ENCODE results near the gene NRIP1. TPM values are rescaled to one million over a fixed set of nuclear protein-coding genes. Genes with fewer than 3 reads are reported as not detected.

The NRIP1 gene
- total RNA-seq, 4 donors from 2014 or later = 16.1 to 81.9 (median 36.4) TPM

- TF ChIP-seq CTCF (IDR thresholded peaks at IDR 0.05) = no peak
- TF ChIP-seq POLR2A (IDR thresholded peaks at IDR 0.05) = no peak
- intact Hi-C loops (cut with DNase I; ENCODE audit: low total_unique reads) = no loop called here
- Histone ChIP-seq H3K4me3 (no peak overlapping the region), H3K27me3 (no peaks in the 10 kb centered on the region), H3K4me1 (peaks cover 0 to 5% of the 10 kb centered on the region in 2 donors), H3K36me3 (no peaks in the 10 kb centered on the region), H3K9me3 (no peaks in the 10 kb centered on the region), H3K27ac (no peak overlapping the region)
- DNase-seq = no peak
Measured at GRCh38 chr21:15018382-15018781, 46.4 kb downstream of the NRIP1 start.

- Histone ChIP-seq H3K36me3 (no peaks in the 10 kb centered on the region), H3K4me3 (no peak overlapping the region), H3K27me3 (no peaks in the 10 kb centered on the region), H3K27ac (no peak overlapping the region), H3K4me1 (peaks cover 0 to 5% of the 10 kb centered on the region in 2 donors), H3K9me3 (no peaks in the 10 kb centered on the region)
- TF ChIP-seq CTCF (IDR thresholded peaks at IDR 0.05) (no peak), POLR2A (IDR thresholded peaks at IDR 0.05) (no peak)
- intact Hi-C loops (cut with DNase I; ENCODE audit: low total_unique reads) = no loop called here
- DNase-seq = no peak
Measured at GRCh38 chr21:15015622-15016471, 49.0 kb downstream of the NRIP1 start.

- Histone ChIP-seq H3K4me3 (no peak overlapping the region), H3K4me1 (peaks cover 0 to 5% of the 10 kb centered on the region in 2 donors), H3K27ac (no peak overlapping the region), H3K9me3 (no peaks in the 10 kb centered on the region), H3K27me3 (no peaks in the 10 kb centered on the region), H3K36me3 (no peaks in the 10 kb centered on the region)
- DNase-seq = no peak
- intact Hi-C loops (cut with DNase I; ENCODE audit: low total_unique reads) = no loop called here
- TF ChIP-seq CTCF (IDR thresholded peaks at IDR 0.05) (no peak), POLR2A (IDR thresholded peaks at IDR 0.05) (no peak)
Measured at GRCh38 chr21:15014221-15014620, 50.6 kb downstream of the NRIP1 start.

GRCh38 chr21:15011967-15012366, 52.8 kb downstream of the NRIP1 start:
- DNase-seq = no peak
- no peaks in the 10 kb centered on the region for H3K4me1 ChIP-seq
- no peaks in the 10 kb centered on the region for H3K36me3 ChIP-seq
- H3K27ac ChIP-seq = no peak overlapping the region
- H3K9me3 ChIP-seq = no peaks in the 10 kb centered on the region
- TF ChIP-seq CTCF (IDR thresholded peaks at IDR 0.05) (no peak), POLR2A (IDR thresholded peaks at IDR 0.05) (no peak)
- H3K27me3 ChIP-seq = no peaks in the 10 kb centered on the region
- no peak overlapping the region for H3K4me3 ChIP-seq
- intact Hi-C loops (cut with DNase I; ENCODE audit: low total_unique reads) = no loop called here

GRCh38 chr21:15010645-15011044, 54.2 kb downstream of the NRIP1 start:
- Histone ChIP-seq H3K27ac (no peak overlapping the region), H3K27me3 (no peaks in the 10 kb centered on the region), H3K9me3 (no peaks in the 10 kb centered on the region), H3K36me3 (no peaks in the 10 kb centered on the region), H3K4me1 (peaks cover 0 to 7% of the 10 kb centered on the region in 2 donors), H3K4me3 (no peak overlapping the region)
- no peak for TF ChIP-seq CTCF (IDR thresholded peaks at IDR 0.05)
- TF ChIP-seq POLR2A (IDR thresholded peaks at IDR 0.05) = no peak
- no peak for DNase-seq
- intact Hi-C loops (cut with DNase I; ENCODE audit: low total_unique reads) = no loop called here

All from uterus (tissue), 4 donors.